HG03060 (cell line): Measurements from ENCODE around the gene ABAT.
"Not testable (repeated sequence)": the region's sequence is repeated elsewhere in the genome, so short reads cannot be mapped to it uniquely, and the experiment has no call there.

Experiments used
- ATAC-seq: cut with Tn5 transposase; IDR thresholded peaks from one replicate; pipeline ENCODE4 v1.9.1; 2021; ENCODE audit warnings: low read depth, moderate number of reproducible peaks; ENCODE audit not compliant: unreplicated experiment

The ABAT gene

DNA sequence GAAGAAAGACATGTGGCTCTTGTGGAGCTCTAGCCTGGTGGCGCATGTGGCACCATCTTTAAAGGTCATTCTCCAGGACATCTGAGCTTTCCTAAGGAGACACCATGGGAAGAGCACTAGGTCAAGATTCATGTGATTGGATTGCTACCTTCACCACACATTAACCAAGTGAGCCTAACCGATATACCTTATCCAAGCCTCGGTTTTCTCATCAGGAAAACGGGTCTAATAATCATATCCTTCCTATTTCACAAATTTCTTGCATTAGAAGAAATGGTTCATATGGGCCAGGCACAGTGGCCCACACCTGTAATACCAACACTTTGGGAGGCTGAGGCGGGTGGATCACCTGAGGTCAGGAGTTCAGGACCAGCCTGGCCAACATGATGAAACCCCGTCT, 64.7 kb downstream of the ABAT start:
- no peak for ATAC-seq

DNA sequence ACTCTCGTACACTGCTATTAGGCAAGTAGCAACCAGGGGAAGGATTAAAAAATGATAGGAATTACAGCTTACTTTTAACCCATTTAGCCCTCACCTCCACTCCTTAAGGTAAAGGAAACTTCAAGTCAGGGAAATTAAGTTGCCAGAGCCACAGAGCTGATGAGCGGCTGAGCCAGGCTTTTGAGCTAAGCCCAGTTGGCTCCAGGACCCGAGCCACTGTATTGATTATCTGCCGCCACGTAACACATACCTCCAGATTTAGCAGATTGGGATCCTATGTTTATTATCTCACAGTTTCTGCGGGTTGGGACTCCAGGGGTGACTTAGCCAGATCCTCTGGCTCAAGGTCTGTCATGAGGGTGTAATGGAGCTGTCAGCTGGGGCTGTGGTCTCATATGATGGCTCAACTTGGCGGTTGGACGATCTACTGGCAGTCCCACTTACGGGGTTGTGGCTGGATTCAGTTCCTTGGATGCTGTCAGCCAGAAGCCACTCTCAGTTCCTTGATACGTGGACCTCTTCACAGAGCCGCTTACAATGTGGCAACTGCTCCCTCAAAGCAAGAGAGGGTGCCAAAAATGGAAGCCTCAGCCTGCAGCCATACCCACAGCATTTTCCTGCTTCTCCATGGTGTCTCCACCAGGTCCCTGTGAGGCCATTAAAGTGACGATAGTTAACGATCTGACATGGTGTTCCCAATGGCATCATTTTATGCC, 65.7 kb downstream of the ABAT start:
- ATAC-seq, result no peak

DNA sequence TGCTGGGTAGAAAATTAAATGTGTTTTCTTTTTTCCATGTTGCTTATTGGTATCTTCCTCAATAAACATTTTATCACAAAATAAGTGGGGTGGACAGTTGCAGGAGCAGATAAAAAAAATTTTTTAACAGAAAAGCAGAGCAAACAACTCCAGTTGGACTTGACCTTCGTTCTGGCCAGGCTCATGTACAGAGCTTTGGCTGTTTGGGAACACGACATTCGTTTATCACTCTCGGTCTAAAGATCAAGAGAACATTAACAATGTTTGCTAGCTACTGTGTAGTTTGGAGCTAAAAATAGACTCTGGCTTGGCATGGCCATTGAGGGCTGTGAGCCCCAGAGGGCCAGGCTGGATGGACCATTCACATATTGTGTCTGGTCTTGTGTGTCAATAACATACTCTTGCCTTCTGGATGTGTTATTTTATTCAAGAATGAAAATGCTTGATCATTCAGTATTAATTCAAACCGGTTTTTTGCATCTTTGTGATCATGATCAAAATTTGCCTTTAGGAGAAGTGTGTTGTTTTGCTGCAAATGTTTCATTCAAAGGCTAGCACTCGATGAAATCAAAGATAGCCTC, 66.4 kb downstream of the ABAT start:
- no peak for ATAC-seq

DNA sequence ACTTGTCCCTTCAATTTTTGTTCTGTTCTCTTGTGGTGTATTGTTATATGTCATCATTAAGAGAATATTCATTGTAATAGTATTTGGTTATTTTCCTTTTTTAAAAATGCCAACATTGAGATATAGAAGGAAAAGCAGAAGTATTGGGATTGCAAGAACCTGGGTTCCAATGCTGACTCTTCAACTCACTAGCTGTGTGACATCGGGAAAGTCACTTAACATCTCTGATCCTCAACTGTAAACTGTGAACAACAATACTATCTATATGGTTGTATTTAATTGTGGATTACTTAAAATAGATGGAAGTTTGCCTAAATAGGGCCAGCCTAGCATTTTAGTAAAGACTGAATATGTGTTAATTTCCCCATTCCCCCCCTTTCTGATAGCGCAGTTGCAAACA, 67.2 kb downstream of the ABAT start:
- ATAC-seq, result no peak

DNA sequence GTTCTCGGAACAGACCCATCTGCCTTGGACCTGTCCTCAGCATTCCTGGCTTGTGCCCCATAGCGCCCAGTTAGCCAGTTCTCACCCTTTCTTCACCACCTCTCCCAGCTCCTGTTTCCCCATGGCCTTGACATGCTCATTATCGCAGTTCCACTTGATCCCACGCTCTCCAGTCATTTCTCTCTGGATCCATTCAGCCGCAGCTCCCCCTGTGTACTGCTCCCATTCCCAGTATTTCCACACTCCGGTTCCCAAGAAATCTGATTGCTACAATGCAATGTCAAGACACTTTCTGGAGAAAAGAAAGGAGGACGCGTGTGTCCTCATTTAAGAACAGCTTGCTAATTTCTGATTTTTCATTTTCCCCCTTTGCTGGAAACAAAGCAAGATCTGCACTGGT, 67.7 kb downstream of the ABAT start:
- no peak for ATAC-seq

DNA sequence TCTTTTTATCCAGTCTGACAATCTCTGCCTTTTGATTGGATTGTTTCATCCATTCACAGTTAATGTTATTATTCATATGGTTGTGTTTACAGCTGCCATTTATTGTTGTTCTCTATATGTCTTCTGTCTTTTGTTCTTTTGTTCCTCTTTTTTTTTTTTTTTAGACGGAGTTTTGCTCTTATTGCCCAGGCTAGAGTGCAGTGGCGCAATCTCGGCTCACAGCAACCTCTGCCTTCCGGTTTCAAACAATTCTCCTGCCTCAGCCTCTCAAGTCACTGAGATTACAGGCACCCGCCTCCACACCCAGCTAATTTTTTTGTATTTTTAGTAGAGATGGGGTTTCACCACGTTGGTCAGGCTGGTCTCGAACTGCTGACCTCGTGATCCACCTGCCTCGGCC, 74.5 kb downstream of the ABAT start:
- ATAC-seq, result not testable (repeated sequence)

DNA sequence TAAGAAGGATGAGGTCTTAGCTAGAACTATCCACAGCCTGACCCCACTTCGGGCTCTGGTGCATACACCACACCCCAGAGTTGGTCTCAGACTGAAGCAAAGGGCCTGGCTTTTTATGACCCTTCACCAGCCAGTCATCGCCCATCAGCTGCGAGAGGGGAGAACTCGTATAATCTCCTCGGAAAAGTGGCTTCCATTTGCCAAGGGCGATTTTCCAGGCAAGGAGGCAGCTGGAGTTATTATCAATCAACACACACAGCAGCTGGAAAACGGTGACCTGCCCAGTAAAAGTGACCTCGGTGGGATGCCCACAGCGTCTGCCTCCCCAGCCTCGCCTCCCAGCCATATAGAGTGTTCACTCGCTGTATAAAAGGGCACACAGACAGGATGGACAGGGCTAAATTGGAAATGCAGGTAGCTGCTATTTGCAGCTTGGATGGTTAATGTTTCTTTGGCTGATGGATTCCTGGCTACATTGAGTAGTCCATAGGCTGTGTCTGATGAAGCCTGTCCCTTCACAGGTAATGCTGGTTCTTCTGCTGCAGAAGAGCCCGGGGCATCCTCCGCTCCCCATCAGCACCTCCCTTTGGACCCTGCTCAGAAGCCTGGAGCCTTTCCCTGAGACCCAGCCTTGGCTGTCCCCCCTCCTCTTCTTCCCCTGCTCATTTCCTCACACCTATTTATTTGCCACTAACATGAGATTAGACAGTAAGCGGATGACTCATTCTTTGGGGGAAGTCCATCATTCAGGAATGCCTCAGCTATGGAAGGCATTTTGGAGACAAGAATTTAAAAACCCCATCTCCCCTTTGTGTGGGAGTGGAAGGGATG, 77.3 kb downstream of the ABAT start:
- no peak for ATAC-seq

DNA sequence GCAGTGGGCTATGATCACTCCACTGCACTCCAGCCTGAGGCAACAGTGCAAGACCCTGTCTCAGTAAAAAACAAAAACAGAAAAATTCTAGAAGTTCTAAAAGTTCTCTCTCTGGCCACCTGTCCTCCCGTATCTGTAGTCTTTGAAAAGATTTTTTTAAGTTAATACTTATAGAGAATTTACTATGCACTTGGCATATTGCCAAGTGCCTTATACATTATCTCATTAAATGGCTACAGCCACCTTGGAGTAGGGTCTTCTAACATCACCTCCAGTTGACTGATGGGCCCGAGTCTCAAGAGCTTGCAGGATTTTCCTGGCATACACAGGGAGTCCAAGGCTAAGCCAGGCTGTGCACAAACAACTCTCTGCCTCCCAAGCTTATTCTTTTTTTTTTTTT, 78.3 kb downstream of the ABAT start:
- no peak for ATAC-seq

DNA sequence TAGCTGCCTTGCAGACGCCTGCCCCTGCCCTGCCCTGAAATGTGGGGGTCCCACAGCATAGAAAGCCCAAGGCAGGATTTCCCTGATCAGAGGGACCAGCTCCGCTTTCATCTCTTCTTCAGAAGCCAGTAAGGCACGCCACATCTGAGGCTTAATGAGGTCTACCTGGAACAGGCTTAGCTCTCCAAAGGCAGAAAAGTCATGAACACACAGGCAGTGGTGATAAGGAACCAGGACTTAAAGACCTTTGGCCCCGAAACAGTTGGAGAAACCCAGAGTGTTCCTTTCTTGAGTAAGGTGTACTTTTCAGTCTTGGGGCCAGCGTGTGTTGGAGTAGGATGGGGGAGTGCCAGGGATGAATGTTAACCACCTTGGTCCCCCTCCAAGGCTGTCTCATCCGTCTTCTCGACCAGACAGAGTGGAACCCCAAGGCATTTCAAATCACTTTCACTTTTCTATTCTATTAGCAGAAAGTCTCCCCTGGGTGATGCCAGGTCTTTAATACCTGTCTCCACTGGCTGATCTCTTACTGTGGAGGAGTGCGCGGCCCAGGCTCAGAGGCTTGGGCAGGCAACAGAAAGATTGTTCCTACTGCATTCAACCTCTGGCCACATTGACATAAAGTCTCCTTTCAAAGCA, 79.1 kb downstream of the ABAT start:
- ATAC-seq, result no peak

DNA sequence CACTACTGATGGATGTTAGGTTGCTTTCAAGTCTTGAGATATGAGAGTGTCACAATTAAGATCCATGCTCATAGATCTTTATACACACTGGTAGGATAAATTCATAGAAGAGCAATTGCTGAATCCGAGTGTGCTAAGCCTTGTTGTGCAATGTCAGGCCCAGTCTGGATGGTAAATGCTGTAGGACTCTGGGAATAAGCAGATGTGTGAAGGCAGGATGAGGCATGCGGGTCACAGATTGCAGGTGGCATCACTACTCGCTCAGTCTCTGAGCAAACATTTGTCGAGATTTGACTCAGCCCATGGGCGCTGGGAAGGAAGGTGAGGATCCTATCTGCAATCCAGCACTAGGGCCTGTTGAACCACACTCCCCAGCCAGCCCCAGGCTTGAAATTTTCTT, 82.3 kb downstream of the ABAT start:
- ATAC-seq, result no peak

DNA sequence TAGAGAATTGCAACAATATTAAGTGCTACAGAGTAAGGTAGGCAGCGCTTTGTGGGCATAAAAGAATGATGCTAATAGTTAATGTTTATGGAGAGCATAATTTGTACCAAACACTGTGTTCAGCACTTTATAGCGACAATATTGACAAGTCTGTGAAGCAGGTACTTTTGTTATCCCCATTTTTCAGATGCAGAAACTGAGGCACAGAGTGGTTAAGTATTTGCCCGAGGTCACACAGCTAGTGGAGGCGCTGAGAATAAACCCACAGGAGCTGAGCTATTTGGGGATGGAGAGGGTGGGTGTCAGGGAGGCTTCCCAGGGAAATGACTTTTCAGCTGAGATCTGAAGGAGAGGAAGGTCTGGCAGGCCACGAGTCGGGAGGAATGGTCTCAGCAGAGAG, 83.6 kb downstream of the ABAT start:
- no peak for ATAC-seq

DNA sequence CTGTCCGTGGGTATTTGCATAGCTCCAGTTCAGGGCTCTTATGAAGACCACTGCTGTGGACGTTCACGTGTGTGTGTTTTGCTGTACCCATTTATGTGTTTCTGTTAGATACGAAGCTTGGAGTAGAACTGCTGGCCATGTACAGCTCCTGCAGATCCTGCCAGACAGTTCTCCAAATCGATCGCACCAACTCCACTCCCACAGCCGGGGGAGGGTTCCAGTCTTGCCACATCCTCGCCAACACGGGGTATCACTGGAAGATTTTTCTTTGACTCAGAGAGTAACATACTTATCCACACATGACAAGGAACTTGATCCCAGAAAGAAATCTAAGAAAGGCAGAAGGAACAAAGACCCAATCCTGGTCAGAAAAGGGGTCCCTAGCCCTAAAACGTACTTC, 85.6 kb downstream of the ABAT start:
- ATAC-seq, result no peak

DNA sequence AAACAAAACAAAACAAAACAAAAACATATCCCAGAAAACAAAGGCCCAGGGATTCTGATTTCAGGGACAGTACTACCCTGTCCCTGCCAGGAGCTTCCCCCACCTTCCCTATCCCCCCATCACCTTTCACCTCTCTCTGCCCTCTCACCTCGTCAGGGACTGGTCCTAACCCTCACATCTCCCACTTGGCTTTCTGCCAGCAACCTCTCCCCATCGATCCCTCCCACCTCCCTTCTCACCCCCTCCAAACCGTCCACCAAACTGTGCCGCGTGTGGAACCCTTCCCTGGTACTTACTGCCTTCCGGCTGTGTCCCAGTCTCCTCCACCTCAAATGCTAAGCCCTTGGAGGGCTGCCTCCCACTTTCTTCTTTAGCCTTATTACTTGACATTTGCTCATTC, 86.7 kb downstream of the ABAT start:
- ATAC-seq, result no peak

DNA sequence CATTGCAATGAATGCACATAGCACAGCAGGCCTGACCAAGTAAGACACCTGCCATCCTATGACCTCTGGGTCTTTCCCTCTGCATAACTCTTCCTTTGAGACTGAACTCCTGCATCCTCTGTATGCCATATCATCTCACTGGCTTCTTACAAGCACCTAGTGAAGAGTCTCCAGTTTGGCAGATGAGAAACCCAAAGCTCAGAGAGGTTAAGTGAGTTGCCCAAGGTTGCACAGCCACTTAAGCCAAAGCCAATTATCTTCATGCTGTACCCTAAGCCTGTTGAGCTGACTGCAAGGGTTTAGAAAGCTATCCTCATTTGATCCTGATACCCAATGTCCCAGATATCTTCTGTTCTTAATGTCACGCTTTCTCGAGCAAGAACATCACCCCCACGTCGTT, 87.8 kb downstream of the ABAT start:
- ATAC-seq, result no peak

DNA sequence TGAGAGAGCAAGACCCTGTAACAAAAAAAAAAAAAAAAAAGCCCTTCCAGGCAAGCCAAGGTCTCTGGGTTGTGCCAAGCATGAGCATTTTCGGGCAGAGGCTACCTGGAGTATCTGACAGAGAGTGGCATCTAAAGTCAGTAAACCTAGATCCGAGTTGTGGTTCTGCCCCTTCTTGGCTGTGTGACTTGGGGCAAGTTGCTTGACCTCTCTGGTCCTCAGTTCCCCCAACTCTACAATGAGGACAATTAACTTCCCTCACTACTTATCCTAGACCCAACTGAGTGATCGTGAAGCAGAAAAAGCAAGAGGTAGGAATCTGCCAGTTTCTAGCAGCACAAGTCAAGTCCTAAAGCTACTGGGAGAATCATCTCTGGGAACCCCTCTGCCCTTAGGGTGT, 88.7 kb downstream of the ABAT start:
- ATAC-seq, result no peak

DNA sequence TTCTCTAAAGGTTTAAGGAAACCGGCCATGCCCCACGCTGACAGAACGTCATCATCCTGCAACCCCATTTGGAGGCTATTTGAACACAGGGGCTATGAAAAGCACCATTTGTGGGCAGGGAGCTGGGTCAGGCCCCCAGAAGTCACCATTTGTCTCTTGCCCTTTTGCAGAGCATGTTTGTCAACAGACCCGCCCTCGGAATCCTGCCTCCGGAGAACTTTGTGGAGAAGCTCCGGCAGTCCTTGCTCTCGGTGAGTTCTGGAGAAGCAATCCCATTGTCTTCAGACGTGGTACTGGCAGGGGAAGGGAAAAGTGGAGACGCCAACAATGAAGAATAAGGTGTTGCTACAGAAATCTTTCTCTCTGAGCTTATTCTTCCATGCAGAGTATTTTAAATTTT, 89.5 kb downstream of the ABAT start:
- ATAC-seq, result no peak

DNA sequence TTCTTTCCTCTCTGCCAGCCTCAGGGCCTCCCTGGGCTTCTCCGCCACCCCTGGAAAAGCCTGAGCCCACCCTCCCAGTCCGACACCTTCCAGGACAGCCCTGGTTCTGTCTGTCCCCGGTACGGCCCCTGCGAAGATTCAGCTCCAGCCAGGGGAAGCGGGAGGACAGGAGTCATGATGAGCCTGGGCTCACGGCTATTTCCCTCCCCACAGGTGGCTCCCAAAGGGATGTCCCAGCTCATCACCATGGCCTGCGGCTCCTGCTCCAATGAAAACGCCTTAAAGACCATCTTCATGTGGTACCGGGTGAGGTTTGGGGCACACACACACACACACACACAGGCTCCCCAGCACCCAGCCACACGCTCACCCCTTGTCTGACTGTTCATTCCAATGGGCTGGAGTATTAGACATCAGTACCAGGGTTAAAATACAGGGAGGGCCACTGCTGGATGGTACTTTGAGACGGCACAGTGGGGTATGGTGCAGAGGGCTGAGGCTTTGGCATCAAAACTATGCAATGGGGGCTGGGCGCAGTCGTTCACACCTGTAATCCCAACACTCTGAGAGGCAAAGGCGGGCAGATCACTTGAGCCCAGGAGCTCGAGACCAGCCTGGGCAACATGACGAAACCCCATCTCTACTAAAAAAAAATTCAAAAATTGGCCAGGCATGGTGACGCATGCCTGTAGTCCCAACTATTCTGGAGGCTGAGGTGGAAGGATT, 90.3 kb downstream of the ABAT start:
- no peak for ATAC-seq

DNA sequence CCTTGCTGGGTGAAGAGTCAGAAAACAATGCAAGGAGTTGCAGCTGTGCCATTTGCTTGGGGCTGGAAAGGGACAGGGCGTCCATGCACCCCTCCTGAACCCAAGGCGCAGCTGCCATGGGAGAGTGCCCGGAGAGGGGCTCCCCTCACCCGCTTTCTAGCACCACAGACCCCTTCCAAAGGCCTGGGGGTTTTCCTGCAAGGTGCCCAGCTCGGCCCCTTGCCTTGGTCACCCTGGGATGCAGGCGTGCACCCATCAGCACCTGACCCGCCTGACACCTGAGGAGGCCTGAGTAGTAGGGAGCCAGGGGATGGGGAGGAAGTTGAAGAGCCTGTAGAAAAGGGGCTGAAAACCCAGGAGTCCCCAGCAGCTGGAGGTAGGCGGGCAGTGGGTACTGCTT, 92.8 kb downstream of the ABAT start:
- no peak for ATAC-seq

DNA sequence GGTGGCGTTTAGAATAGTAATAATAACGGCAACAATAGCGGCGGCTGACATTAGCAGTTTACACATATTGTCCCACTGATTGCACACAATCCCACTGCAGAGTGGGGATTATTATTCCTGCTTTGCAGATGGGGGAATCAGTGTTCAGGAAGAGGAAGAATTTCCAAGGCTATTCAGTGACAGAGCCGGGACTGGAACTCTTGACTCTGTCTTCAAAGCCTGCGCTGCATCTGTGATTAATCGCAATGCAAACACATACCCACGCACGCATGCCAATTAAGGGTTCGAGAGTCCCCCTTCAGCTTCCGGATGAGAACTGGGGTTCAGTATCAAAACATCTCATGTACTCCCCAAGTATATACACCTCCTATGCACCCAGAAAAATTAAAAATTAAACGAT, 93.9 kb downstream of the ABAT start:
- no peak for ATAC-seq

DNA sequence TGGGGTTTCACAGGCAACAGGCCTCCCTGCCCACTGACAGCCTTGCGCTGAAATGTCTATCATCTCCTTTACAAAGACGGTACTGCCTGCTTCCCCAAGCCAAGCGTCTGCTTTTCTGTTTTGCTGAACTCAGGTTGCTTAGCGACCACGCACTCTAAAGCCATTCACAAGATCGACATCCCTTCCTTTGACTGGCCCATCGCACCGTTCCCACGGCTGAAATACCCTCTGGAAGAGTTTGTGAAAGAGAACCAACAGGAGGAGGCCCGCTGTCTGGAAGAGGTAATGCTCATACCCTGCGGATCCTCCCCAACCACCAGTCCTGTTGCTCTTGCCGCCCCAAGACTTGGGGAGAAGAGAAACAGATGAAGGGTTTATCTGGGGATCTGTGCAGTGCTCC, 94.3 kb downstream of the ABAT start:
- no peak for ATAC-seq

DNA sequence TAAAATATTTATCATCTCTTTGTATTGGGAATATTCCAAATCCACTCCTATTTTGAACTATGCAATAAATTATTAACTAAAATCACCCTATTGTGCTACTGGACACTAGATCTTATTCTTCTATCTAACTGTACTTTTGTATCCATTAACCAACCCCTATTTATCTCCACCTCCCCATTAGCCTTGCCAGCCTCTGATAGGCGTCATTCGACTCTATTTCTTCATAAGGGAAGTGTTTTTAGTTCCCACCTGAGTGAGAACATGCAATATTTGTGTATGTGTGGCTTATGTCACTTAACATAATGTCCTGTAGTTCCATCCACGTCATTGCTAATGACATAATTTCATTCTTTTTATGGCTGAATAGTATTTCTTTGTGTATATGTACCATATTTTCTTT, 99.1 kb downstream of the ABAT start:
- no peak for ATAC-seq
